GM18909 (cell line): Measurements from ENCODE around the gene DOC2B.
"Not testable (repeated sequence)": the region's sequence is repeated elsewhere in the genome, so short reads cannot be mapped to it uniquely, and the experiment has no call there.

Source experiments
- ATAC-seq: cut with Tn5 transposase; IDR thresholded peaks from one replicate; pipeline ENCODE4 v1.9.1; 2021; ENCODE audit warnings: mild to moderate bottlenecking; ENCODE audit not compliant: unreplicated experiment, poor library complexity

Gene DOC2B

DNA sequence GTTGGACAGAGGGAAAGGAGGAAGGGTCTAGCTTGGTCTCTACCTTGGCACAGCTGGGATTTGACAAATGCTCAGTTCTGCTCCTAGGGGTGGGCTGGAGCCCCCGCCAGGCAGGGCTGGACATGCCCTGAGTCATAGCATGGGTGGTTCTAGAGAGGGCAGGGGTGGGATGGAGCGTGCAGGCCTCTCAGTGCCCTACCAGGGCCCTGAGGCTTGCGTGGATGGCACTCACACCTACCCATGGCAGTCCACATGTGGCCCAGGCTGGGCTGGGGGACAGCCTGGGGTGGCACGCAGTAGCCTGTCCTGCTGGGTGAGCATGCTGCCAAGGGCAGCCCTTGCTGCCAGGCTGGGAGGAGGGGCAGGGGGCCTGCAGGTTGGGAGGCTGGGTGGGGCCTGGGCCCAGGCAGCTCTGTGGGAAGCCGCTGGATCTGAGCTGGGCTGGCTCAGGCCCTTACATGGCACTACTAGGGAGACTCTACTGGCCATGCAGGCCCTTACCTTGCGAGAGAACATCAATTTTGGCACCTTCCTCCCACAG, 11.2 kb downstream of the DOC2B start:
- no peak for ATAC-seq

DNA sequence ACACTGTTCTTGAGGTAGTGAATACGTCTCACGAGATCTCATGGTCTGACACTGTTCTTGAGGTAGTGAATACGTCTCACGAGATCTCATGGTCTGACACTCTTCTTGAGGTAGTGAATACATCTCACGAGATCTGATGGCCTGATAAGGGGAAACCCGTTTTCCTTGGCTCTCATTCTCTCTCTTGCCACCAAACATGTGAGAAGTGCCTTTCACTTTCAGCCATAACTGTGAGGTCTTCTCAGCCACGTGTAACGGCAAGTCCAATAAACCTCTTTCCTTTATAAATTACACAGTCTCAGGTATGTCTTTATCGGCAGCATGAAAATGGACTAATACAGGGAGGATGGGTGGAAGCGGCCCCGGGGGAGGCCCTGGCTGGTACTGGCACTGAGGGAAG, 12.8 kb downstream of the DOC2B start:
- not testable (repeated sequence) for ATAC-seq

DNA sequence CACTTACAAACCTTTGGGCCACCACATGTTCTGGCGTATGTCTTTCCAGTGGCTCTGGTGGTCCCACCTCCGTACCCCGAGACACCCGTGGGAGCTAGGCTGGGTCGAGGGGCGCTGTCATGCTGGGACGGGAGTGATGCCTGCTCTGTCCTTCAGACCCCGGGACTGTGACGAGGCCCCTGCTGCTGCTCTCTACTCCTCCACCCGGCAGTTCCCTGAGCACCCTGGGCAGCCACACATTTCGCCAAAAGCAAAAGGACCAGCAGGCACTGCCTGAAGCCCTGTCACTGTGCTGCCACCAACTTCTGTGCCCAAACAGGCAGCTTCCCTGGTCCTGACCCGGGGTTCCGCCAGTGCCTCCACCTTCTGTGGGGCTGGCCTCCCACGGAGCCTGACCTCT, 15.5 kb downstream of the DOC2B start:
- ATAC-seq, result no peak

DNA sequence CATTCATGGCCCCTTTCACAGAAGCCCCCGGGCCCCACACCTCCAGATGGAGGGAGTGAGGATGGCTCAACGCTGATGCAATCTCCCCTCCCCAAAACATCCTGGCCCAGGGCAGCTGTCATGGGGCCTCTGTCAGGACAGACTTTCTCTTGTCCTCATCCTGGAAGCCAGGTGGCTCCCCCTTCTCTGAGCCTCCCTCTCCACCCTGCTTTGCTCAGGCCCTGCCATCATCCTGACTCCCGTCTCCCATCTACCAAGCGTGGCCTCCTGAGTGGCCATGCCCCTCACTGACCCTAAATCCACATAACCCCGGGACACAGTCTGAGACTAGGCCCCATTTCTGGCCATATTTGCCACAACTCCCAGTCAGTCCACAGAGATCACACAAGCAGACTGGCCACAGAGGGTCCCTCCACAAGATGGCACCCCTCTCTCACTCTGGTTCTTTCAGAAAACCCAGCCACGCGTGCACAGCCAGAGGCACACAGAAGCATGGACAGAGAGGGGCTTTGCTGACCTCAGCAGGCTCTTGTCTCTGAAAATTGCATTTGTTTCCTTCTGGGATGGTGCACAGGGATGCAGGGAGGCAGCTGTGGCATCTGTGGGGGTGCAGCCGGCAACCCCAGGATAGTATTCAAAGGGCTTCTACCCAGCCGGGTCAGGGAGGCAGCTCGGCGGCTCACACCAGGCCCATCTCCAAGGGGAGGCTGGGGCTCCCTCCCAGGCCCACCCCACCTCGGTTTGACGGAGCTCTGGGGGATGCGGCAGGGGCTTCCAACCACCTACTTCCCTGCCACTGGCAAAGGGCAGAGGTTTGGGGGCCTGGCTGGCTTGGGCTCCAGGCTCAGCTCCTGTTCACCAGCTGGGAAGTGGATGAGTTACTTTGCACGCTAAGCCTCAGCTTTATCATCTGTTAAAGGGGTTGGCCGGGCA, 16.9 kb downstream of the DOC2B start:
- ATAC-seq, result no peak

DNA sequence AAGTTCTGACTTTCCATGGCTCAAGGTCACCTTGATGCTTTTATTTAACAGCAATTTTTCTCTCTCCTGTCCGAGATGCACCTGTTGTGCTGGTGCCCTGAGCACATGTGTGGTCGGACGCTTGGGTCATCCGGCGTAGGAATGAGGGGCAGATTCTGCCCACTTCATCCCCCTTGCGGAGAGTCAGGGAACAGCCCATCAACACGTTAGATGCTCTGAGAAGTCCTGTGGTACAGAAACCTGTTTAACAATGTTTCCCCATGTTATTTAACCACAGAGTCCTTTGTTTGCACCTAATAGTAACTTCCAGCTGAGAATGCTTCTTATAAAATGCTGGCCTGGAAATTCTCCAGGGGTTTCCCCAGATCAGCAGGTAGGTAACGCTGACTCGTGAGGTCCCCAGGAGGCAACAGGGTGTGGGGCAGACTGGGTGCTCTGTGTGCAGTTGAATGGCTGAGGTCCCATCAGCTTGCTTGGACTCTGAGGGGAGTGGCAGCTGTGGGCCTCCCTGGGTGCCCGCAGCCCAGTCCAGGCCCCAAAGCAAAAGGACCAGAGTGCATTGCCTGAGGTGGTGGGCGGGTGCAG, 17.8 kb downstream of the DOC2B start:
- no peak for ATAC-seq

DNA sequence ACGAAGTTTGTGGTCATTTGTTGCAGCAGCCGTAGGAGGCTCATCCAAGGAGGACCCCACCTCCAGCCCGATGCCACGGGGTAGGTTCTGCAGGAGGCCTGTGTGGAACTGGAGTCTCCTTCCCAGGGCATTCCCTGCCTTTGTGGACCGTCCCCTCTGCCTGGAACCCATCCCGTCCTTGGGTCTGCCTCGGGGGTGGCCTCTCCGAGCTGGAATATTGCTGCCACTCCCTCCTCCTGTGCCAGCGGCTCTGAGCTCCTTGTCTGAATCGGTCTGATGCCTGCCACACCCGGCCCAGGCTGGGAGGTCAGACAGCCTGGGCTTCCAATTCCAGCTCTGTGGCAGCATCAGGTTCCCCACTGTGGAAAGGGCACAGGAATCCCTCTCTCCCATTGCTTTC, 18.8 kb downstream of the DOC2B start:
- ATAC-seq, result no peak

DNA sequence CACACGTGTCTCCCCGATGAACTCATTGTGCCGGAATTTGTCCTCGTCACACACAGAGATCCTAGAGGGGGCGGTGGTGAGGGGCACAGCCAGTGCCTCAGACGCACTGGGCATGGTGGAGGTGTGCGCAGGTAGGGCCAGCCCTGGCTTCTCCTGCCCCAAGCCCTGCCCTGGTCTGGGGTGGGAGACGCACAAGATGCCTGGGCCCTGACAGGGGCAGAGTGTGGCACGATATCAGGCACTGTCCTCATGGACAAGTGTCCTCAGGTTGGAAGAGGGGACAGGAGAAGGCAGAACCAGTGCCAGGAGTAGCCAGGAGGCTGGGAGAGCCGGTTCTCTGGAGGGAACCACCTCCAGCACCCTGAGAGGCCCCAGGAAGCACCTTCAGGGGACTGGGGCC, 20.0 kb downstream of the DOC2B start:
- ATAC-seq, result no peak

DNA sequence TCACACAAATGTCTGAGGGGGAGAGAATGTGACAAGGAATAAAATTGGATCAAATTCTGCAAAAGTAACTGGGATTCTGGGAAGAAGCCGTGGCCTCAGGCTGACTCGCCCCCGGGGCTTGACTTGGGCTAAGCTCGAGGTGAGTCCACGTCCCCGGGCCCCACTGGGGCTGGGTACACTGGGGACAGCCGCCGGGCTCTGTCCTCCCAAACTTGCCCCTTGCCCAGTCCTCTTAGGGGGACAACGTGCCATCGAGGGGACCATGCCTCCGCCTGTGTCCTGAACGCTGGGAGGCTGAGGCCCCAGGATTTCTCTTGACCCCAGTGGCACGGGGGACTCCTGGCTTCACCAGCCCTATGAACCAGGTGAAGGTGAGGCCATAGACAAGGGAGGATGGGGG, 21.1 kb downstream of the DOC2B start:
- ATAC-seq, result no peak

DNA sequence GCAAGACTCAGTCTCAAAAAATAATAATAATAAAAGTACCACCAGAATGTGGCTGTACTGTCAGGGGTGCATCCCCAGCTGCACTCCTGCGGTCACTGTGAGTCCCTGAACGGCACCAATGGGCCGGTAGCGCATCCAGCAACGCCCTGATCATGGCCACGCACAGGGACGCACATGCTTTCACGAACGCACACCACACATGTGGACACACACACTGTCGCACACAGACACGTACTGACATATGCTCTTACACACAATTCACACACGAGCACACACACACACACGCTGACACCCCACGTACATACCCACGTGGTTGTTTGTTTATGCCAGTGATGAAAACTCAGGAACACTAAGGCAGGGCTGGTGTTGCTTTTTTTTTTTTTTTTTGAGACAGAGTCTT, 21.8 kb downstream of the DOC2B start:
- ATAC-seq, result no peak

DNA sequence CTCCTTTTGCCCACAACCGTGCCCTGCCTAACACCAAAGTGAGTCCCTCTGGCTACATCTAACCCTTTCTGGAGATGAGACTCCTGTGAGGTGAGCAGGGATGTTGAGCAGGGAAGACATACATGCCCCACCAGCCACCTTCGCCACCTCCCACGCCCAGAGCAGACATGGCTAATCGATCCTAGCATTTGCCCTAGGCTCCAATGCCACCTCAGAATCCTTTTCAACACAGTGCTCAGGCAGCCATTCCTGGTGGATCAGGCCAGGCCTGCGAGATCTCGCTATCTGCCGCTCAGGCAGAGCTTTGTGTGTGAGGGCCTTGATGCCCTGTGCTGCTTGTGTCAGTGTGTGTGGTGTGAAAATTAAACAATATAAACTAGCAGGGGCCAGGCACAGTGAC, 23.1 kb downstream of the DOC2B start:
- ATAC-seq, result no peak

DNA sequence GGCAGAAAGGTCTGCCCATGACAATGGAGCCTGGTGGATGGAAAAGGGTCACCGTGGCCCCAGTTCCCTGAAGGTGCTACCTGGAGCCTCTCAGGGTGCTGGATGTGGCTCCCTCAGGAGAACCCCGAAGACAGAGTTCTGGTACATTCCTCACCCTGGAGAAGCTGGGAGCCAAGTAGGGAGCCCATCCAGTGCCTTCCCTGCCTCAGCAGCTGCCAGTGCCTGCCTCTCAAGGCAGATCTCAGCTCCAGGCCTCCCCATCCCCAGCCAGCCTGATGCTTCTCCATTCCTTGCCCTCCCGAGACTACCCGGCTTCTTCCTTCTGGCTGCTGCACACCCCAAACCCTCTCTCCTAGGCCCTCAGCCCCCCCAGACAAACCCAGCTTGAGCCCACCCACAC, 23.5 kb downstream of the DOC2B start:
- ATAC-seq, result no peak

DNA sequence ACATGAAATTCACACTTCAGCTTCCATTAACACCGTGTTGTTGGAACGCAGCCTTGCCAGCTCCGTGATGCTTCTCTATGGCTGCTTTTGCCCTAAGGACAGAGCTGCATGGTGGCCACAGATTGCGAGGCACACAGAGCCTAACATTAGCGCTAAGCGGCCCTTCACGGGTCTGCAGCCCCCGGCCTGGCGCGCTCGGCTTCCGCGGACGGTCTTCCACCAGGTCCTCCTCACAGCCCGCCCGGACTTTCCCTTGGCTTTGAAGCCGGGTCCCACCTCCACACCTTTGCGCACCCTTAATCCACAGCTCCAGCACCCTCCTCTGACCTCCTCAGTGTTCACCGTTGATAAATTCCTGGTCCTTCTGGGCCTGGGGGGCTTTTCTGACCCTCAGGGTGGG, 24.5 kb downstream of the DOC2B start:
- no peak for ATAC-seq

DNA sequence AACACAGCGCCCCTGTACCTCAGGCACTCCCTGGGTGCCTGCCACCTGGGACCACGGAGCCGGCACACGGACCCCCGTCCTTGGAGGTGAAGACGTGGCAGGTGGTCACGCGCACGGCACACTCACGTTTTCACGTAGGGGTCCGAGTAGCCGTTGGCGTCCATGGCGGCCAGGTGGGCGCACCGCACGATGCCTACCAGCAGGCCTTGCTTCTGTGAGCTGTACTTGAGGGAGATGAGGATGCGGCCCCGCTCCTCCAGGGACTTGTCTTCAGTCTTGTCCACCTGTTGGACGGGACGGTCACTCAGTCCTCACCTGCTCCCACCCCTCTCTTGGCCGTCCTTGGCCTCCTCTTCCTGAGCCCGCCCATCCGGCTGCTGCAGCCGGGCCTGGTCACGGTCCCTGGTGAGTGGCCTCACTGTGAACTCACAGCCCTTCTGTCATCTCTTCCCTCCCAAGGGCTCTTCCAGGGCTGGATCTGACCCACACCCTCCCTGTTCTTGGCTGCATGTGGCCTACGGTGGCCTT, 25.3 kb downstream of the DOC2B start:
- ATAC-seq, result no peak

DNA sequence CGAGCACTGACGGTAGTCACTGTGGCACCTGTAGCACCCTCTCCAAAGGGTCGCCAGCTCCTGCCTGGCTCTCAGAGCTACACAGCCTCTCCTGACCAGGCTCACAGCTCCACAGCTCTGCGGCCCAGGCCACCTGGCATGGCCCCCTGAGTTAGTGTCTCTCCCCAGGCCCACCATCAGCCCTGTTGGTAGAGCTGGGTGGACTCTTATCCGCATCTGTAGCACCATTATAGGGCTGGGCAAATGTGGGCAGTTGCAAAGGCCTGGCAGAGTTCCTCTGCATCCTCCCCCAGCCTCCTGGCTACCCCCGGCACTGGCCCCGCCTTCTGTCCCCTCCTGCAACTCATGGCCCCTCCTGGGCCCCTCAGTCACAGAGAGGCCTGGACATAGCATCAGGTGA, 25.9 kb downstream of the DOC2B start:
- no peak for ATAC-seq

DNA sequence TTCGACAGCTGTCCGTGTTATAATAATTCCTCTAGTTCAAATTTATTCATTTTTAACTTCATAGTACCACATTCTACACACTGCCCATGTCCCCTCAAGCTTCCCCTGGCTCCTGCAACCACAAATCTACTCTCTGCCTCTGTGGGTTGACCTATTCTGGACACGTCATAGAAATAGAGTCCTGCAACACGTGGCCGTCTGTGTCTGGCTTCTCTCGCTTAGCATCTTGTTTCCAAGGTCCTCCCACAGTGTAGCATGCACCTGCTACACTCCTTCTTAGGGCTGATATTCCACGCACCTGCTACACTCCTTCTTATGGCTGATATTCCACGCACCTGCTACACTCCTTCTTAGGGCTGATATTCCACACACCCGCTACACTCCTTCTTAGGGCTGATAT, 27.6 kb downstream of the DOC2B start:
- no peak for ATAC-seq

DNA sequence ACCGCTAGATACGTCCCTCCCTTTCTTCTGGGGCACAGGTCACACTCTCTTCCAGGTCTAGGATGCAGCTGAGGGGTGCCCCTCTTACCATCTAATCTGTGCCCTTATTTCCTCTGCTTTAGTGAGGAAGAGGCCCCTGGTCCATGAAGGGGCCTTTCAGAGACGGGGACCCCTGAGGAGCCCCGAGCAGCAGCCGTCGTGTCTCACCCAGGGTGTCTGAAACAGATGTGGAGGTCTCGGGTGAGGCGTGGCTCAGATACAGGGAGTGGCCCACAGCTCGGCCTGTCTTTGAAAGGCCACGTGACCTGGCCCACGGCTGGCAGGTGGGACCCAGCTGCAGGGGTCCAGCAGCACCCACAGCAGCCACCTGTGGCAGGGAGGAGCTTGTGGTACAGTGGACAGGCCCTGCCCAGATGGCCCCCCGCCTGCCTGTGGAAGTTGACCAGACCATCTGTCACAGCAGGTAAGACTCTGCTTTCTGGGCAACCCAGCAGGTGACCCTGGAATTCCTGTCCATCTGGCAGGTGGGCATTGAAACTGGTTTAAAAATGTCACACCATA, 28.5 kb downstream of the DOC2B start:
- ATAC-seq, result no peak

DNA sequence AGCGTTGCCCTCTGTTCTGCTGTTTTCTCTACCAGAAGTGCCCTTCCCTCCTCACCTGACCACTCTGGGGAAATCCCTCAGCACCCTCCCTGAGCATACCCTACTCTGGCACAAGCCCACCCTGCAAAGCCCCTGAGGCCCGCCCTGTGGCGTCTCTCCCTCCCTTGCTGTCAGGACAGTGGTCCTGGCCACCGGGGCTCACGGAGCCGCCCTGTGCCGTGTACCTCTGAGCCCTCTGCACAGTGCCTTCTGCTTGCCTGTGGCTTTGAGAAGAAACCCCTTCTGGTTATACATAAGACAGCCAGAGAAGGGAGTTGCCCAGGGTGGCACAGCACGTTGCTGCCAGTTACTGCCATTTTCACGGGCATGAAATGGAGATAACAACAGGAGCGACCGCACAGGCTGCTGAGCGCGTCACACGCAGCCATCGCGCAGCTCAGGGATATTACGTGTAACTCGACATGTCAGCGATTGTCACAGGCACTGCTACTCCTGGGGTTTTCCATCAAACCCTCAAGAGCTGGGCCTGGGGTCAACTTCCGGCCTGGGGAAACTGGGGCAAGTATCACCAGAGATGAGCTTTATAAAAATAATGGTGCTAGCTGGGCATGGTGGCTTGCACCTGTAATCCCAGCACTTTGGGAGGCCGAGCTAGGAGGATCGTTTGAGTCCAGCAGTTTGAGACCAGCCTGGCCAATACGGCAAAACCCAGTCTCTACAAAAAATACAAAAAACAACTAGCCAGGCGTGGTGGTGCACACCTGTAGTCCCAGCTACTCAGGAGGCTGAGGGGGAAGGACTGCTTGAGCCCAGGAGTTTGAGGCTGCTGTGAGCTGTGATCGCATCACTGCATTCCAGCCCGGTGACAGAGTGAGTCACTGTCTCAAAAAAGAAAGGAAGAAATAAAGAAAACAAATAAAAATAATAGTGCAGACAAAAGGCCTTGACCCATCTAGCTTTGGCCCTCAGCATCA, 29.3 kb downstream of the DOC2B start:
- ATAC-seq, result no peak

DNA sequence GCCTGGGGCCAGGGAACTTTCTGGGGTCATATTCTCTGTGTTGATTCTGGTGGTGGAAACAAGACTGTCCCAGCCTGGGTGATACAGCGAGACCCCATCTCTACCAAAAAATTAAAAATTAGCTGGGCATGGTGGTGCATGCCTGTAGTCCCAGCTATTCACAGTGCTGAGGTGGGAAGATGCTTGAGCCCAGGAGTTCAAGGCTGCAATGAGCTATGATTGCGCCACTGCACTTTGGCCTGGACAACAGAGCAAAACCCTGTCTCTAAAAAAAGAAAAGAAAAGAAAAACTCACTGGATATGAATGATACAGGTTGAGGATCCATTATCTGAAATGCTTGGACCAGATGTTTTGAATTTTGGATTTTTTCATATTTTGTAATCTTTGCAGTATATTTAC, 30.4 kb downstream of the DOC2B start:
- ATAC-seq, result no peak

DNA sequence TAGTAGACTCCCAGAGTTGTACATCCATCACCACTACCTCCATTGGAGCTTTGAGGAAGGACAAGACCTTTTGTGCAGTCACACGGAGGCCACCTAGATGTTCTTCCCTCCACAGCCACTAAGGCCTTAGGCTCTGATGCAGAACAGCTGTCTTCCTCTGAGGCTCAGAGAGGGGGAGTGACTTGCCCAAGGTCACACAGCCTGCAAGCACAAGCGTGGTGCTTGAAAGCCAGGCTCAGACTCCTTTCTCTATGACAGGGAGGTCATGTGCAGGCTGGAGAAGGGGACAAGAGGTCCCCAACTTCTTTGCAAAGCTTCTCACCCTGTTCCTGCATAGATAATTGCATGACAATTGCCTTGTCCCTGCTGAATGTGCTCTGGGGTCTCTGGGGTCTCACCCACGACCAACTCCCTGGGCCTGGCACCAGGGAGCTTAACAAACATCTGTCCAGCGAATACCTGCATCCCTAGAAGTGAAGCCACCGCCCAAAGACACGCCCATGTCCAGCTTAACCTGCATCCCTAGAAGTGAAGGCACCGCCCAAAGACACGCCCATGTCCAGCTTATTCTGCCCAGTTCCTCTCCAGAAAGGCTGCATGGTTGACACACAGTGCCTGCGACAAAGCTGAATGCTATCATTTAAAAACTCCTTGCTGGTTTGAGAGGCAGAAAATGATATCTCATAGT, 31.4 kb downstream of the DOC2B start:
- ATAC-seq, result no peak
